ENCODE data around the gene AGT.
"Not testable (repeated sequence)": the region's sequence is repeated elsewhere in the genome, so short reads cannot be mapped to it uniquely, and the experiment has no call there.

Gene AGT

DNA sequence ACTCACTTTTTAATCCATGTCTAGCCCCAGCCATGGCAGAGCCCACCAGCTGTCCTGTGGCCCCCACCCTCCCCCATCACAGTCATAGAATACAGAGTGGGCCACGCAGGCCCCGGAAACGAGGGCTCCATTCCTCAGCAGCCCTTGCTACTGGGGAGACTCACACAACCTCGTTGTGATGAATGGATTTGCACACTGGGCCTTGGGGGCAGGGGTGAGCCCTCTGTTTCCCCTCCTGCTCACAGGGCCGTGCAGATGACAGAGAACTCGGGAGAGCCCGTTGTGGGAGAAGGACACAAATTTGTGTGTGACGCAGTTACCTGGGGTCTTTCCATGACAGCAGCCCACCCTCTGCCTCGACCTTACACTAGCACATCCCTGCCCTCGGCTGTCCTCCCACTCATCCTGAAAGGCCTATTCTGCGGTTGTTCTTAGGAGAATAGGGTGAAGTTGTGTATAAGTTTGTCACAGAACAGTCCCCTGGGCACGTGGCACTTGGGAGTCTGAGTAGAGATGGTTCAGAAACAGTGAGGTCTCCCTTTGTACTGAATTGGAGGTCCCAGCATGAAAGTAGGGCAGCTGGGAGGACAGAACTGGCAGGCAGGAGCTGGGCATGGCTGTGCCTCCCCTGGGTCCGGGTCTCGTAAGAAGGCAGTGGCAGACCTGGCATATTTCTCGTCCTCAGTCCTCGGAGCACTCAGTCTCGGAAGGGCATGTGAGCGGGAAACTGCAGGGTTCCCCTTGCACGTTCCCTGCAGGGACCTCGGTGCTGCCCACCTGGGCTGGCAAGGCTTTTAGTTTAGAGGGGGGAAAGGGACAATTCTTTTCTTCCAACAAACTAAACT, 6.8 kb downstream of the AGT start:
- no peak for DNase-seq

DNA sequence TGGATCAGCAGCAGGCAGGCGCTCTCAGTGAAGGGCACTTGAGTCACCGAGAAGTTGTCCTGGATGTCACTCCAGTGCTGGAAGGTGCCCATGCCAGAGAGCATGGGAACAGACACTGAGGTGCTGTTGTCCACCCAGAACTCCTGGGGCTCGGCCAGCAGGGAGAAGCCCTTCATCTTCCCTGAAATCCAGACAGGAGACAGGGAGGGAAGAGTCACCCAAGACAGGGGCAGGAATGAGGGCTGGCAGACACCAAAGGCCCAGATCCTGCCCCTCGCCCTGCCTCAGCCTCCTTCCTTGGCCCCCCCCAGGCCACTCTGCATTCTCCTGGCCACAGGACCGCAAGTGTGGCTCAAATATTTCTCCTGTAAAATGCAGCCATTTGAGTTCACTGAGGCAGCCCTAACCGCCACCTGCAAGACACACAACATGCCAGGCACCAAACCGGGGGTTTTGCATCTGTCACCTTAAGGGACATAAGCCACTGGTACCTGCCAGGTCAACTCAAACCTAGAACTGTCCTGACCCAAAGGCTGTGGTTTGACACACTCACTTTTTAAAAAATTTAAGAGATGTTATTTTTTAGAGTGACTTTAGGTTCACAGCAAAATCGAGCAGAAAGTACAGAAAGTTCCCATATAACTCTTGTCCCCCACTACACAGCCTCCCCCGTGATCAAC, 7.8 kb downstream of the AGT start:
- DNase-seq, result no peak

DNA sequence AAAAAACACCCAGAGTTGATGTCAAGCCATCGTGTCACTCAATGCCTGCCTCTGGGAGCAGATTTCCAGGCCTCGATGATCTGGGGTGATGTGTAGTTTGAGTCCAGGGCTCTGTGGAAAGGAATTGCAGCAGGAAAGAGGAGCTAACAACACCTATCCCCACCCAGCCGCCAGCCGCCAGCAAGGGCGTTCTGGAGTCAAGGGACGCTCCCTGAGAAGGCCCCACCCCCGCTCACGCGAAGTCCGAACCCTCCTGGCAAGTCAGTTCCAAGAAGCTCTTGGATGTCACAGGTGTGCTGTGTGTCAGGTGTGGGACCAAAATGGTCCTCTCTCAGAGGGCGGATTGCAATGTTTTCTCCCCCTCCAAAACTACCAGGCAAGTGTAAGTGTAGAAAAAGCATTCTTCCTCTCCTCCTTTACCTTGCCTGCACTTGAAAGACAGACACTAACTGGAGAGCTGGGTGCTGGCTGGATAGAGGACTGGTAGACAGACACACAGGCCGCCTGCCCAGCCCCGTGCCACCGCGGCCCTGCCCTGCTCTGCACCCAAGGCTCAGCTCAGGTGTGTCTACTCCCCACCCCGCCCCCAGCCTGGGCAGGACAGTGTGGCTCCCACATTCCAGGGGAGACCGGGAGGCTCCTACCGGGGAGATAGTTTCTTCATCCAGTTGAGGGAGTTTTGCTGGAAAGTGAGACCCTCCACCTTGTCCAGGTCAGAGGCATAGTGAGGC, 8.5 kb downstream of the AGT start:
- no peak for DNase-seq

- DNase-seq, result no peak
These were observed 9.1 kb downstream of the AGT start for GRCh38 chr1:230704830-230705229.

DNA sequence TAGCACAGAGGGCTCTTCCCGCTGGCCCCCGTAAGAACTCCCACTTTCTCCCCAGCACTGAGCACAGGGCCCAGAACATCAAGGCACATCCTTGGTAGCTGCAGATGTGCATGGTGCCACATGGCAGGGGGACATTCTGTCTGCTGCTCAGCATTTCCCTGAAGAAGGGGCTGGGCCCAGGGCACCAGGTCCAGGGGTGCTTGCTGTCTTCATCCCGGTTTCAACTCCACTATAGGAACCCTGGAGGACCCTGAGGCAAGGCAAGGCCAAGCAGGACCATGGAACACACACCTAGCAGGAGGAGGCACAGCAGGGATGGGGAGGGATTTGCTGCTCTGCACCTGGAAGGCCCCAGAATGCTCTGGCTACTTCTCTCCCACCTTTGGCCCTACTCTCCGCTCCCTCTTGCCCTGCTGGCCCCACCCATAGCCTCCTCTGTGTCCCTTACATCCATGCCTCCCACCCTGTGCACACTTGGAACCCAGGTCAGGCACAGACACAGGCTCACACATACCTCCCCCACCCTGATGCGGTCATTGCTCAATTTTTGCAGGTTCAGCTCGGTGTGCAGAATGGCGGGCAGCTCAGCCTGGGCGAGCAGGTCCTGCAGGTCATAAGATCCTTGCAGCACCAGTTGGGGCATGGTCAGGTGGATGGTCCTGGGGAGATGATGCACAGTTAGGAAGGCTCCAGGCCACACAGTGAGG, 10.1 kb downstream of the AGT start:
- DNase-seq, result no peak

DNA sequence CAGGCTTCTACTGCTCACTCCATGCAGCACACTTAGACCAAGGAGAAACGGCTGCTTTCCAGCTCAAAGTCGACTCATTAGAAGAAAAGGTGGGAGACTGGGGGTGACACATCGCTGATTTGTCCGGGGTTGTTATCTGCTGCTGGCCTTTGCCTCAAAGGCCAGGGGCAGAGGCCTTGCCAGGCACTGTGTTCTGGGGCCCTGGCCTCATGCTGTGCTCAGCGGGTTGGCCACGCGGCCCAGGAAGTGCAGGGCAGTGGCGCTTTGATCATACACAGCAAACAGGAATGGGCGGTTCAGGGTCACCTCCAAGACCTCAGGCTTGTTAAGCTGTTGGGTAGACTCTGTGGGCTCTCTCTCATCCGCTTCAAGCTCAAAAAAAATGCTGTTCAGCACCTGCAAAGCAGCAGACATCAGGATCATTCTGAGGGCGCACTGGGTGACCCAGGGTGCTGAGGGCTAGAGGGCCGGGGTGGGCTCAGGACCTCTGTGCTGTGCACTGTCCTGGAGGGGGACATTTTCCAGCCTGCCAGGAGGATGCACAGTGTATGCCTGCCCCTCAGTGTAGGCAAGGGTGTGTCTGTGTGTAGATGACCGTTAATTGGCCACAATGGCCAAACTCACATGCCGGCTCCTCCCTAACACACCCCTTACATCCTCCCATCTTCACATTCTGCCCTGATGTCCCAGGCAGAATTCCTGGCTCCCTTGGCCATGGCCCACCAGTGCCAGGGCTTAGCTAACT, 10.8 kb downstream of the AGT start:
- DNase-seq, result no peak

DNA sequence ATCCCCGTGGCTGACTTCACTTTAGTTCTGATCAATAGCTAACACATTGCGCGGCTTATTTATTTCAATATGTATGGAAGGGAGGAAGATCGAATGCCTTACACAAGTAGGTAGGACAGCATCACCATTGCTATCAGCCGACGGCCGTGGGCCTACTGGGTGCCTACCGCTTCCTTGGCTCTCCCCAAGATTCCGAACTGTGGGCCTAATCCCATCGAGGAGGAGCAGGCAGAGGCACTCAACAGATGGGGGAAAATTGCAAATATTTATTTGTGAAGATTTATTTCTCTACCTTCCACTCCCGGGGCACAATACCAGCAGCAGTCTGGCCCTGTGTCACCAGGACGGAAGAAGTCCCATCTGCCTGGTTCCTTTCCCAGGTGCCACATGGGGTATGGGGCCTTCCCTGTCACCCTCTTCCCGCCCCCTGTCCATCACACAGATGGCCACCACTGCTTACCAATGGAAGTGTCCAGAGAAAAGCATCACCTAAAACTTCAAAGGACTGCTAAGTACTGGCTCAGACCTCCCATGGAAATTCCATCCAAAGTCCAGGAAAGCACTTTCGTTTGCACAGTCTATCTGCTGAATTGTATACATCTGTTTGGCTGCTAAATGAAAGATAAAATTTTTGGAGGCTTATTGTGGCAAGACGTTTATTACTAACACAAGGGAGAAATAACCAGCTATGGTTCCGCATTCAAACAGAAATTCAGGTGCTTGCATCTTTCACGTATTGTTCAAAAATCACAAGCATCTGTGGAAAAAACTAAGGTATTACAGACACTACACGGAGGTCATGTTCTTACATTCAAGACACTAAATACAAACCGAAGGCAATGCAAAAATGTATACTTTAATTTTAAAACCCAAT, 11.8 kb downstream of the AGT start:
- no peak for DNase-seq

DNA sequence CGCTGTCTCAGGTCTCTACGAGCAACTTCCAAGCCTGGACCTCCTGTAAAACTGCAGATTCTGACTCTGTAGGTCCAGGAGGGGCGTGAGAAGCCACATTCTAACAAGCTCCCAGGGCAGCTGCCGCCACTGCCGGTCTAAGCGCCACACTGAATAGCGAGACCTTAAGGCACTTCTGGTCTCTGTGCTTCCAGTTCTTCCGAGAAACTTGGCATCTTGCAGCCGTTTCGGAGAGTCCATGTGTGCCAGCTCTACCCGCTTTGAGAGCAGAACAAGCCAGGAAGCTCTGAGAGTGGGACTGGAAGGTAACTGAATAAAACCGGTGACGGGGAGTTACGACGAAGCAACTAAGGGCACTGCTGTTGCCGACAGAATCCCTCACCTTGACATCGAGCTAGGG, 12.5 kb downstream of the AGT start:
- DNase-seq, result no peak

DNA sequence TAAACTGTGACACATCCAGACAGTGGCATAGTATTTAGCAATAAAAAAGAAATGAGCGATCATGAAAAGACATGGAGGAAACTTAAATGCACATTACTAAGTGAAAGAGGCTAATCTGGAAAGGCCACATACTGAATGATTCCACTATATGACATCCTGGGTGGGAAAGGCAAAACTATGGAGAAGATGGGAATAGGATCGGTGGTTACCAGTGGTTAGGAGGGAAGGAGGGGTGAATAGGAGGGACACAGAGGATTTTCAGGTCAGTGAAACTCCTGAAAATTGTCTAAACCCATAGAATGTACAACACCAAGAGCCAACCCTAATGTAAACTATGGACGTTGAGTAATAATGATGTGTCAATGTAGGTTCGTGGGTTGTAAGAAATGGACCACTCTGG, 13.8 kb downstream of the AGT start:
- no peak for DNase-seq

DNA sequence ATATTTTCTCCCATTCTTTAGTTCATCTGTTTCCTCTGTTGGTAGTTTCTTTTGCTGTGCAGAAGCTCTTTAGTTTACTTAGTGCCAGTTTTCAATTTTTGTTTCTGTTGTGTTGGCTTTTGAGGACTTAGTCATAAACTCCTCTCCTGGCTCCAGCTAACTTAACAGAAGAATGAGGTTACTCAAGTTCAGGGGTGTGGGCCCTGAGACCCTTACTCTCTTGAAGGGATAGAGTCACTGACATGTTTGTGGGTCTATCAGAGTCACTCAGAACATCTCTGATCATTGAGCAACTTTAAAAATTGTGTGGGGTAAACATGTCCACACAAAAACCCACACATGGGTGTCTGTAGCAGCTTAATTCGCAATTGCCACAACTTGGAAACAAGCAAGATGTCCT, 14.2 kb downstream of the AGT start:
- DNase-seq, result no peak

DNA sequence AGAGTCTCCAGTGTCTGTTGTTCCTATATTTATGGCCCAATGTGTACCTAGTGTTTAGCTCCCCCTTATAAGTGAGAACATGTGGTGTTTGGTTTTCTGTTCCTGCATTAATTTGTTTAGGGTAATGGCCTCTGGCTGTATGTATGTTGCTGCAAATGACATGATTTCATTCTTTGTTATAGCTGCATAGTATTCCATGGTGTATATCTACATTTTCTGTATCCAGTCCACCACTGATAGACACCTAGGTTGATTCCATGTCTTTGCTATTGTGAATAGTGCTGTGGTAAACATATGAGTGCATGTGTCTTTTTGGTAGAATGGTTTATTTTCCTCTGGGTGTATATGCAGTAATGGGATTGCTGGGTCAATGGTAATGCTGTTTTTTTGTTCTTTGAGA, 15.0 kb downstream of the AGT start:
- DNase-seq, result not testable (repeated sequence)

DNA sequence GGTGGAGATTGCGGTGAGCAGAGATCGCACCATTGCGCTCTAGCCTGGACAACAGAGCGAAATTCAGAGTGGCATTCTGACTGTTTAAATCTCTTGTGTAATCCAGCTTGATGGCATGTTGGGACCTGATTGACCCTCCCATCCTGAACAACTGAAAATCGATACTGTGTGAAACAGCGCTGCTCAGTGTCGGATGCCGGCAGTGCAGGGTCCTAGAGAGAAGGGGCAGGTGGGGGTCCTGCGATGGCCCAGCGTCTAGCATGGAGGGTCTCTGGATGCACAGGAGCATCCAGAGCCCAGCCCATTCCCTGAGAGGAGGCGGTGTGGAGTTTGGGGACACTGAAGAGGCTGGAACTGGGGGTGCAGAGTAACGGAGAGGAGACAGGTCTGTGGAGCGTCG, 15.8 kb downstream of the AGT start:
- no peak for DNase-seq

- no peak for DNase-seq
These were observed 17.0 kb downstream of the AGT start for GRCh38 chr1:230696722-230697437.

DNA sequence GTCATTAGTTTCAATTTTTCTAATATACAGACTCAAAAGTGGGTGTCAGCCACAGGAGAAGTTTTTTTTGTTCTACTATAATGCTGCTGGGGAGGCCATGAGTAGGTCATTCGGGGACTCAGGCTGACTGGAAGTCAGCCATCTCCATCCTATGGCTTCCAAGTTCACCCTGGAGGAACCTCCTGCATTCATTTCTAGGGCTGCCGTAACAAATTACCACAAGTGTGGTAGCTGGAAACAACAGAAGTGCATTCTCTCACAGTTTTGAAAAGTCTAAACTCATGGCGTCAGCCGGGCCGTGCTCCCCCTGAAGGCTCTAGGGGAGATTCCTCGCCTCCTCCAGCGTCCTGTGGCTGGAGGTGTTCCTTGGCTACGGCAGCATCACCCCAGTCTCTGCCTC, 17.7 kb downstream of the AGT start:
- DNase-seq, result no peak

- DNase-seq, result no peak
These were observed 18.9 kb downstream of the AGT start for GRCh38 chr1:230694991-230695390.

GRCh38 chr1:230694464-230694863, 19.5 kb downstream of the AGT start:
- no peak for DNase-seq

DNA sequence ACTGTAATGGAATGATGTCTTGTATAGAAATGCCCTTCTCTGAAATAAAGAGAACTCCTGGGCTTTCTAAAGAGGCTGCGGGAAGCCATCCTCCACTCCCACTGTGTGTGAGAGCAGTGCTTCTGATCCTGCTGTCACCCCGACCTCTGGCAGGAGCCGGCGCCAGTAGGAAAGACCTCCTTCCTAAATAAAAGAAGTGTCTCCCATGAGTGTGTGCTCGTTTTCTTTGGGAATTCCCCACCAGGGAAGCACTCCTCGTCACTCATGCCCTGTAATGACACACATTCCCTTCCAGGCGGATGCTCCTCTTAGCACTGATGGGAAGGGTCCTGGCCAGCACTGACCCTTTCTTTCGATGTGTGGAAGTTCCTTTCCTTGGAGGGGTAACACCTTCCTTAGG, 20.1 kb downstream of the AGT start:
- DNase-seq, result no peak

DNA sequence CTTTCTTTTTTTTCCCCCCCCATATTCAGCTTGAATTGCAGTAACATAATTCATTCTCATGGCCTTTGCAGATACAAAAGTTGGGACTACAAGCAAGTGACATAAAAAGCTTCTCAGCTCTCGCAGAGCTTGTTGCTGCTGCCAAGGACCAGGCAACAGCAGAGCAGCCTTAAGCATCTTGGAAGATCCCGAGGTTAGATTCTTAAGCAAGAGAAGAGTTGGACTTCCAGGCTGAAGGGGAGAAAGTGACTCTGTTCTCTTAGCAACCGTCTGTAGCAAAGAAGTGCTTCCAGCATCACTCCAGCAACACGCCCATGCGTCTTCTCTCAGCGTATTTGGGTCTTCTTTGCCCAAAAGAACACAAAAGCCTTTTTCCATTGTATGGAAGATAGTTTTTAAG, 20.7 kb downstream of the AGT start:
- DNase-seq, result no peak

DNA sequence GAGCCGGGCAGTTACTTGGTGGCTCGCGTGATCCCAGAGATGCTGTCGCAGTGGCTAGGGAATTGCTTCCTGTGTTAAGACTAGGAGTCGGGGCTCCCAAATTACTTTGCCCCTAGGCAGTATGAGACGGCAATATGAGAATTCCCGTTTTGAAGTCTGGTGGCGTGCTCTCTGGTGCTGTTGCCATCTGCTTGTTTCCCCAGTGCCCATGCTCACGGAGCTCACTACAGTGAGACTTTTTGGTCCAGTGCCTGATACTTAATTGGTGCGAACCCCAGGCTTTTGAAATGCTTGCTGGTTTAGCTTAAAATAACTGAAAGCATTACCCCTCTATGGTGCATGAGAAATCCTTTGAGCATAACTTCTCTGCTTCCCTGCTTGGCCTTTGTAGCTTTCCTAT, 22.3 kb downstream of the AGT start:
- DNase-seq, result no peak

- no peak for DNase-seq
These were observed 23.8 kb downstream of the AGT start for GRCh38 chr1:230690101-230690500.

- DNase-seq, result no peak
These were observed 27.2 kb downstream of the AGT start for GRCh38 chr1:230686747-230687146.
